HepG2 (cell line): ENCODE results near the gene HCFC1R1. TPM values are rescaled to one million over a fixed set of nuclear protein-coding genes. Genes with fewer than 3 reads are reported as not detected.

Experiments
- ARNTL ChIP-seq: sonication (generic); formaldehyde crosslinking; IDR thresholded peaks from 2 replicates; pipeline ENCODE4 v1.4.0; 2020; ENCODE audit warnings: mild to moderate bottlenecking, missing genetic modification reagents
- EED ChIP-seq: sonication (generic); formaldehyde crosslinking; IDR thresholded peaks from 2 replicates; pipeline ENCODE4 v1.5.0; 2020; ENCODE audit warnings: mild to moderate bottlenecking, missing genetic modification reagents
- GZF1 ChIP-seq: sonication (generic); formaldehyde crosslinking; IDR thresholded peaks from 2 replicates; pipeline ENCODE4 v1.5.1; 2020; ENCODE audit warnings: mild to moderate bottlenecking, missing genetic modification reagents
- HNF4G ChIP-seq, 2 experiments: sonication (generic) in 1 of 2; formaldehyde crosslinking in 1 of 2; IDR thresholded peaks; 2 replicates each; pipeline versions ENCODE4 v1.4.0 to v1.6.1; 2011 to 2020; ENCODE audit warnings: borderline replicate concordance in 2 of 2, low read depth in 2 of 2, mild to moderate bottlenecking in 2 of 2, low read length in 1 of 2, missing genetic modification reagents in 1 of 2, moderate library complexity in 1 of 2
- HOXA5 ChIP-seq: sonication (generic); formaldehyde crosslinking; IDR thresholded peaks from 2 replicates; pipeline ENCODE4 v1.4.0; 2020; ENCODE audit warnings: missing genetic modification reagents
- KDM4B ChIP-seq: sonication (generic); formaldehyde crosslinking; IDR thresholded peaks from 2 replicates; pipeline ENCODE4 v1.4.0; 2020; ENCODE audit warnings: missing genetic modification reagents
- MTF1 ChIP-seq: sonication (generic); formaldehyde crosslinking; IDR thresholded peaks from 2 replicates; pipeline ENCODE4 v1.5.0; 2020; ENCODE audit warnings: missing genetic modification reagents
- PLRG1 ChIP-seq: fragments of 450-650 bp; conservative IDR thresholded peaks from 2 replicates; pipeline ENCODE4 v1.6.1; 2016
- SALL1 ChIP-seq: sonication (generic); formaldehyde crosslinking; IDR thresholded peaks from 2 replicates; pipeline ENCODE4 v1.8.0; 2022; ENCODE audit warnings: mild to moderate bottlenecking, missing genetic modification reagents
- SP140L ChIP-seq: sonication (generic); formaldehyde crosslinking; IDR thresholded peaks from 2 replicates; pipeline ENCODE4 v1.4.0; 2020; ENCODE audit warnings: missing genetic modification reagents, borderline replicate concordance
- TAF1 ChIP-seq: sonication (generic); formaldehyde crosslinking; IDR thresholded peaks from 2 replicates; pipeline ENCODE4 v1.4.0; 2020; ENCODE audit warnings: missing genetic modification reagents
- TCF7L2 ChIP-seq: IDR thresholded peaks from 2 replicates; pipeline ENCODE4 v1.6.1; 2011; ENCODE audit warnings: mild to moderate bottlenecking, low read depth, low read length, moderate library complexity
- ZNF10 ChIP-seq: sonication (generic); formaldehyde crosslinking; IDR thresholded peaks from 2 replicates; pipeline ENCODE4 v1.4.0; 2020; ENCODE audit warnings: mild to moderate bottlenecking, low read depth, missing genetic modification reagents, borderline replicate concordance
- ZNF335 ChIP-seq: sonication (generic); formaldehyde crosslinking; IDR thresholded peaks from 2 replicates; pipeline ENCODE4 v1.4.0; 2020; ENCODE audit warnings: missing genetic modification reagents
- ZNF652 ChIP-seq: IDR thresholded peaks from 2 replicates; pipeline ENCODE4 v1.6.1; 2016; ENCODE audit warnings: low read depth, borderline replicate concordance
- ZNF703 ChIP-seq: sonication (generic); formaldehyde crosslinking; IDR thresholded peaks from 2 replicates; pipeline ENCODE4 v1.5.1; 2020; ENCODE audit warnings: missing genetic modification reagents, mild to moderate bottlenecking, moderate library complexity, borderline replicate concordance
- ZNF839 ChIP-seq: sonication (generic); formaldehyde crosslinking; IDR thresholded peaks from 2 replicates; pipeline ENCODE4 v1.4.0; 2020; ENCODE audit warnings: missing genetic modification reagents, mild to moderate bottlenecking, borderline replicate concordance
- polyA plus RNA-seq, 8 experiments: library from polyadenylated mRNA; depleted of rRNA in 3 of 8; stranded (reverse) in 7 of 8; unstranded in 1 of 8; fragments of >200 nt; fragmentation: Illumina TruSeq in 4 of 8; extraction: Trizol in 4 of 8; gene quantifications; 2 replicates each; pipeline versions ENCODE4 v1.2.1 to v1.2.3, GENCODE V29; 2011 to 2016; ENCODE audit warnings: low read depth in 4 of 8, missing spikeins in 1 of 8, mixed read lengths in 1 of 8; ENCODE audit not compliant: insufficient read depth in 1 of 8
- total RNA-seq, 5 experiments: library from RNA; depleted of rRNA; stranded (reverse); fragments of >200 nt; fragmentation: Illumina TruSeq; extraction: Trizol; gene quantifications; 2 replicates each; pipeline ENCODE4 v1.2.3, GENCODE V29; 2016; ENCODE audit warnings: low read depth in 1 of 5
- TF ChIP-seq, protein P1 (sequence below): IDR thresholded peaks from 2 replicates; pipeline ENCODE4 v1.4.0; 2020; ENCODE audit warnings: mild to moderate bottlenecking, missing genetic modification reagents
- TF ChIP-seq, protein P2 (sequence below): sonication (generic); formaldehyde crosslinking; IDR thresholded peaks from 2 replicates; pipeline ENCODE4 v1.4.0; 2020; ENCODE audit warnings: missing genetic modification reagents
- TF ChIP-seq, protein P3 (sequence below): sonication (generic); formaldehyde crosslinking; IDR thresholded peaks from 2 replicates; pipeline ENCODE4 v1.9.0; 2021; ENCODE audit warnings: missing genetic modification reagents, borderline replicate concordance

Gene HCFC1R1
- total and polyA plus RNA-seq, 2 of the 13 experiments (the other 11 are each of a cell fraction or from before 2014, with no cell fraction given): 13.8 to 16.1 TPM

GRCh38 chr16:3065069-3065741, 41.5 kb upstream of the HCFC1R1 start, which contains the start of gene IL32 (continued):
- TF ChIP-seq, protein P1, sequence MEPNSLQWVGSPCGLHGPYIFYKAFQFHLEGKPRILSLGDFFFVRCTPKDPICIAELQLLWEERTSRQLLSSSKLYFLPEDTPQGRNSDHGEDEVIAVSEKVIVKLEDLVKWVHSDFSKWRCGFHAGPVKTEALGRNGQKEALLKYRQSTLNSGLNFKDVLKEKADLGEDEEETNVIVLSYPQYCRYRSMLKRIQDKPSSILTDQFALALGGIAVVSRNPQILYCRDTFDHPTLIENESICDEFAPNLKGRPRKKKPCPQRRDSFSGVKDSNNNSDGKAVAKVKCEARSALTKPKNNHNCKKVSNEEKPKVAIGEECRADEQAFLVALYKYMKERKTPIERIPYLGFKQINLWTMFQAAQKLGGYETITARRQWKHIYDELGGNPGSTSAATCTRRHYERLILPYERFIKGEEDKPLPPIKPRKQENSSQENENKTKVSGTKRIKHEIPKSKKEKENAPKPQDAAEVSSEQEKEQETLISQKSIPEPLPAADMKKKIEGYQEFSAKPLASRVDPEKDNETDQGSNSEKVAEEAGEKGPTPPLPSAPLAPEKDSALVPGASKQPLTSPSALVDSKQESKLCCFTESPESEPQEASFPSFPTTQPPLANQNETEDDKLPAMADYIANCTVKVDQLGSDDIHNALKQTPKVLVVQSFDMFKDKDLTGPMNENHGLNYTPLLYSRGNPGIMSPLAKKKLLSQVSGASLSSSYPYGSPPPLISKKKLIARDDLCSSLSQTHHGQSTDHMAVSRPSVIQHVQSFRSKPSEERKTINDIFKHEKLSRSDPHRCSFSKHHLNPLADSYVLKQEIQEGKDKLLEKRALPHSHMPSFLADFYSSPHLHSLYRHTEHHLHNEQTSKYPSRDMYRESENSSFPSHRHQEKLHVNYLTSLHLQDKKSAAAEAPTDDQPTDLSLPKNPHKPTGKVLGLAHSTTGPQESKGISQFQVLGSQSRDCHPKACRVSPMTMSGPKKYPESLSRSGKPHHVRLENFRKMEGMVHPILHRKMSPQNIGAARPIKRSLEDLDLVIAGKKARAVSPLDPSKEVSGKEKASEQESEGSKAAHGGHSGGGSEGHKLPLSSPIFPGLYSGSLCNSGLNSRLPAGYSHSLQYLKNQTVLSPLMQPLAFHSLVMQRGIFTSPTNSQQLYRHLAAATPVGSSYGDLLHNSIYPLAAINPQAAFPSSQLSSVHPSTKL: peak; percentile 71
- no peak for TF ChIP-seq GZF1 (CRISPR knock-in tag)
- TF ChIP-seq ZNF652 (CRISPR knock-in tag): no peak
- peak; percentile 23; the same call in 1 of the 2 replicates for TF ChIP-seq ZNF335 (CRISPR knock-in tag)
- no peak for TF ChIP-seq PLRG1
- TF ChIP-seq, protein P2, sequence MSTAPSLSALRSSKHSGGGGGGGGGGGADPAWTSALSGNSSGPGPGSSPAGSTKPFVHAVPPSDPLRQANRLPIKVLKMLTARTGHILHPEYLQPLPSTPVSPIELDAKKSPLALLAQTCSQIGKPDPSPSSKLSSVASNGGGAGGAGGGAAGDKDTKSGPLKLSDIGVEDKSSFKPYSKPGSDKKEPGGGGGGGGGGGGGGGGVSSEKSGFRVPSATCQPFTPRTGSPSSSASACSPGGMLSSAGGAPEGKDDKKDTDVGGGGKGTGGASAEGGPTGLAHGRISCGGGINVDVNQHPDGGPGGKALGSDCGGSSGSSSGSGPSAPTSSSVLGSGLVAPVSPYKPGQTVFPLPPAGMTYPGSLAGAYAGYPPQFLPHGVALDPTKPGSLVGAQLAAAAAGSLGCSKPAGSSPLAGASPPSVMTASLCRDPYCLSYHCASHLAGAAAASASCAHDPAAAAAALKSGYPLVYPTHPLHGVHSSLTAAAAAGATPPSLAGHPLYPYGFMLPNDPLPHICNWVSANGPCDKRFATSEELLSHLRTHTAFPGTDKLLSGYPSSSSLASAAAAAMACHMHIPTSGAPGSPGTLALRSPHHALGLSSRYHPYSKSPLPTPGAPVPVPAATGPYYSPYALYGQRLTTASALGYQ (CRISPR knock-in tag): no peak
- peak; percentile 50; the same call in 1 of the 2 replicates for TF ChIP-seq ARNTL (CRISPR knock-in tag)
- TF ChIP-seq, protein P3, sequence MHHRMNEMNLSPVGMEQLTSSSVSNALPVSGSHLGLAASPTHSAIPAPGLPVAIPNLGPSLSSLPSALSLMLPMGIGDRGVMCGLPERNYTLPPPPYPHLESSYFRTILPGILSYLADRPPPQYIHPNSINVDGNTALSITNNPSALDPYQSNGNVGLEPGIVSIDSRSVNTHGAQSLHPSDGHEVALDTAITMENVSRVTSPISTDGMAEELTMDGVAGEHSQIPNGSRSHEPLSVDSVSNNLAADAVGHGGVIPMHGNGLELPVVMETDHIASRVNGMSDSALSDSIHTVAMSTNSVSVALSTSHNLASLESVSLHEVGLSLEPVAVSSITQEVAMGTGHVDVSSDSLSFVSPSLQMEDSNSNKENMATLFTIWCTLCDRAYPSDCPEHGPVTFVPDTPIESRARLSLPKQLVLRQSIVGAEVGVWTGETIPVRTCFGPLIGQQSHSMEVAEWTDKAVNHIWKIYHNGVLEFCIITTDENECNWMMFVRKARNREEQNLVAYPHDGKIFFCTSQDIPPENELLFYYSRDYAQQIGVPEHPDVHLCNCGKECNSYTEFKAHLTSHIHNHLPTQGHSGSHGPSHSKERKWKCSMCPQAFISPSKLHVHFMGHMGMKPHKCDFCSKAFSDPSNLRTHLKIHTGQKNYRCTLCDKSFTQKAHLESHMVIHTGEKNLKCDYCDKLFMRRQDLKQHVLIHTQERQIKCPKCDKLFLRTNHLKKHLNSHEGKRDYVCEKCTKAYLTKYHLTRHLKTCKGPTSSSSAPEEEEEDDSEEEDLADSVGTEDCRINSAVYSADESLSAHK (CRISPR knock-in tag): no peak
- TF ChIP-seq KDM4B (CRISPR knock-in tag): no peak
- TF ChIP-seq SP140L (CRISPR knock-in tag): no peak
- TF ChIP-seq ZNF703: 0 out of 2 replicates have a peak, but pooled peaks have one; percentile 75
- TF ChIP-seq TAF1 (CRISPR knock-in tag): peak; percentile 59; the same call in 1 of the 2 replicates
- peak; percentile 95 for TF ChIP-seq HNF4G (IDR thresholded peaks at IDR 0.05; ENCODE audit: borderline replicate concordance, low read depth, low read length)
- peak; percentile 97 for TF ChIP-seq HNF4G (CRISPR knock-in tag; IDR thresholded peaks at IDR 0.05; ENCODE audit: borderline replicate concordance, low read depth)
- no peak for TF ChIP-seq TCF7L2
- no peak for TF ChIP-seq EED (CRISPR knock-in tag)
- TF ChIP-seq MTF1: no peak
- TF ChIP-seq HOXA5: no peak; the same call in 1 of the 2 replicates
- TF ChIP-seq SALL1 (CRISPR knock-in tag): peak; percentile 79
- no peak for TF ChIP-seq ZNF10 (CRISPR knock-in tag)
- TF ChIP-seq ZNF839 (CRISPR knock-in tag): no peak
